ENCODE measurements around the gene COL1A1.

COL1A1 gene

DNA sequence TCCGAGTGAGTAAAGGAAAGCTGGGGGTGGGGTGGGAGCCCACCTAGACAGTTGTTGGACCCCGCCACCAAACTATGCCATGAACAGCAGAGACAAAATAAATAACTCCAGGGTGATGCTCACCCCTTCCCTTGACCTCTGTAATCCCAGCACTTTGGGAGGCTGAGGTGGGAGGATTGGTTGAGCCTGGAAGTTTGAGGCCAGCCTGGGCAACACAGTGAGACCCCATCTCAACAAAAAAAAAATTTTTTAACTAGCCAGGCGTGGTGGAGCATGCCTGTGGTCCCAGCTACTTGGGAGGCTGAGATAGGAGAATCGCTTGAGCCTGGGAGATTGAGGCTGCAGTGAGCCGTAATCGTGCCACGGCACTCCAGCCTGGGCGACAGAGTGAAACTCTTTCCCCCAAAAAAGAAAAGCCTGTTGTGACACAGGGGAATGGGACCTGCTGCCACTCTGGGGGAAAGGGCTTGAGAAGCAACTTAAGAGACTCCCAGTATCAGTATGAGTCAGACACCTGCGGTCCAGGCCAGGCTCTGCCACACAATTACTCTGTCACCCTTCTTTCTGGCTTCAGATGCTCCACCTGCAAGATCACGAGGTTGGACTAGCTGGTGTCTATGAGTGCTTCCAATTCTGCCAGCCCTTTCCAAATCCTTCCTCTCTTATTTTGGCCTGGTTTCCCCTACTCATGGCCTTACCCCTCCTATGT lies 30.6 kb downstream of the COL1A1 start:
- no peak for DNase-seq

DNA sequence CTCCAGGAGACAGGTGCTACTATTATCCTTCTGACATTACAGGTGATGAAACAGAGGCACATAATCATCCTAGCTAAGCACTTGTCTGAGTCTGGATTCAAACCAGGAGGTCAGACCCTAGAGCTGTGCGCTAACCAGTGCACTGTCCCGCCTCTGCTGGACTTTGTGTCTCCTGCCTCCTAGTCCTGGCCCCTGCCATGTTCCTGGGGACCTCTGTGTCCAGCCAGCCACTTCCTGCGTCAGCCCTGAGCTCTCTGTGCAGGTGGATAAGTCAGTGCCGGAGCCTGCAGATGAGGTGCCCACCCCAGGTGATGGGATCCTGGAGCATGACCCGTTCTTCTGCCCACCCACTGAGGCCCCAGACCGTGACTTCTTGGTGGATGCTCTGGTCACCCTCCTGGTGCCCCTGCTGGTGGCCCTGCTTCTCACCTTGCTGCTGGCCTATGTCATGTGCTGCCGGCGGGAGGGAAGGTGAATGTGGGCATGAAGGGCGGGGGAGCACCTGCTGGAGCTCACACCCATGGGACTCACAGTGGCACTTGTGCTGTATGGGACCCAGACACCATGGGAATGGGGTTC lies 31.5 kb downstream of the COL1A1 start:
- no peak for DNase-seq

DNA sequence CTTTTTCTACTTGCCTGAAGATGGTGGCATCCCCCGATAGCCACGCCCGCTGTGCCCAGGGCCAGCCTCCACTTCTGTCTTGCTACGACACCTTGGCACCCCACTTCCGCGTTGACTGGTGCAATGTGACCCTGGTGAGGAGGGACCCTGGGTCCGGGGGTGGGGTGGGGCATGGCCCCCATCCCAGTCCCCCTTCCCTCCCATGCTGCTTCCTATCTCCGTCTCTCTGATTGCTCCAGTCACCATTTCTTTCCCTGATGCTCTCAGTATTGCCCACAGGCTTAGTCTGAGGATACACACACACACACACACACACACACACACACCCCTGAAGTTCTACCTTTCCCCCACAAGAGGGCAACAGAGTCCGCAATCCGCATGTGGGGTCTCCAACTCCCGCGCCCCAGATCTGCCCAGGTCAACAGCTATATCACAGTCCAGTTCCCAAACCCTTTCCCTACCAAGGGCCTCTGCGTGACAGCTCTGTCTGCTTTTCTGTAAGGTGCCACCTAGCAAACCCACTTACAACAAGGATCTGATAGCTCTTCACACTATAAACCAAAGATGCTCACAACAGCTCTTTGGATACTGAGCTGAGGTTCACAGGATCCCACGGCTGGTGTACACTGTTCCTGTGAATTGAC lies 32.2 kb downstream of the COL1A1 start:
- DNase-seq: no peak

DNA sequence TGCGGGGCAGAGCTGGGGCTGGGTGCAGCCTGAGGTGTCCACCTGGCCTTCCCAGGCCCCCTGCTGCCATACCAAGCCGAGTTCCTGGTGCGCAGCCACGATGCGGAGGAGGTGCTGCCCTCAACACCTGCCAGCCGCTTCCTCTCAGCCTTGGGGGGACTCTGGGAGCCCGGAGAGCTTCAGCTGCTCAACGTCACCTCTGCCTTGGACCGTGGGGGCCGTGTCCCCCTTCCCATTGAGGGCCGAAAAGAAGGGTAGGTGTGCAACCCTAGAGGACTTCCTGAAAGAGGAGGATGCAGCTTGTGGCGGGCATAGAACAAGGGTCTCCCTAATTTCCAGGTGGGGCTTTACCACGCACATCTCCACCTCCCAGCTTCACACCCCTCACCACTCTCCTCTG lies 33.1 kb downstream of the COL1A1 start:
- no peak for DNase-seq

DNA sequence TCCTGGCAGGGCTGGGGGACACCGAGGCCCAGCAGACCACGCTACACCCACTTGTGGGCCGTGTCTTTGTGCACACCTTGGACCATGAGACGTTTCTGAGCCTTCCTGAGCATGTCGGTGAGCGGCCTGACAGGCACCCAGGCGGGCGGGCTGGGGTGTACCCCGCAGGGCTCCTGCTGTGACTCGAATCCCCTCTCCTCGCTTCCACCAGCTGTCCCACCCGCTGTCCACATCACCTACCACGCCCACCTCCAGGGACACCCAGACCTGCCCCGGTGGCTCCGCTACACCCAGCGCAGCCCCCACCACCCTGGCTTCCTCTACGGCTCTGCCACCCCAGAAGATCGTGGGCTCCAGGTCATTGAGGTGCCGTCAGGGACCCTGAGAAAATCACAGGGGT lies 34.1 kb downstream of the COL1A1 start:
- no peak for DNase-seq

DNA sequence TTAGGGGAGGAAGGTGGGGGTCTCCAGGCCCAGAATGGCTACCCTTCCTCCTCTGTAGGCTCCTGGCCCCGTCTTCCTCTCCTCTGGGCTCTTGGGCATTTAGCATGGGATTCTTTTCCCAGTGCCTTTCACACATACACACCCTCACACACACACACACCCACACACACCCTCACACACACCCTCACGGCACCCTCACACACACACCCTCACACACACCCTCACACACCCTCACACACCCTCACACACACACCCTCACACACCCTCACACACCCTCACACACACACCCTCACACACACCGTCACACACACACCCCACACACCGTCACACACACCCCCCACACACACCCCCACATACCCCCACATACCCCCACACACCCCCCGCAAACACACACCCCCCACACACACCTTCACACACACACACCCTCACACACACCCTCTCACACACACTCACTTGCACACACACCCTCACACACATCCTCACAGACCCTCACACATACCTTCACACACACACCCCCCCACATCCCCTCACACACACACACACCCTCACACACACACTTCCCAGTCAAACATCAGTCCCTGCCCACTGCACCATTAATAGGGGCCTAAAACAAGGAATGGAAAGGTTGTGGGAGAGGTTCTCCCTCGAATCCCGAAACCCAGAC lies 34.8 kb downstream of the COL1A1 start:
- no peak for DNase-seq

DNA sequence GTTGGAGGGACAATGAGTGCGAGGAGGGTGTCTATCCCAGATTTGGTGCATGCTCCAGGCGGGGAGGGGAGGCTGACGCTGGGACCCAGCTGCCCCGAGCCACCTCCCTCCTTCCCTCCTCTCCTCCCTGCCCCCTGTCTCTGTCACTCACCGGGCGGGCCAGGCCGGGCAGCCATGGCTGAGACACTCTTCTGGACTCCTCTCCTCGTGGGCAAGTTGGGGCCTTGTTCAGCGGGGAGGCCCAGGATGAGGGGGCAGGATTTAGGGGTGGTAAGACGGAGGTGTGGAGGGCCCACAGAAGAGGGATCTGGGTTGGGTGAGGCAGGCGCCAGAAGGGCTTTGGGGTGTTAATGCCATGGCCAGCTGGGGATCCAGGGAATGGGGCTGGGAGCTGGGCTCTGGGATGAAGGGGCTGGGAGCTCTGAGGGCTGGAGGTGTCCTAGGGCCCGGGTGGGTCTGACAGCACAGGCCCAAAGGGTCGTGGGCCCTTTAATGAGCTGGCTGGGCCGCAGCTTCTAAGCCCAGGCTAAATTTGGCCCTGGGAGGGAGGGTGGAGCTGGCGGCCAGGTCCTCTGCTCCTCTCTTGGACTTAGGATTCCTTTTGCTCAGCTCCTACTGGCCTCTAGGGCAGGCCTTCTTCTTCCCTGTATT lies 35.4 kb downstream of the COL1A1 start, which contains the start of gene SGCA:
TSS of gene SGCA (plus strand) at position 139 of the 651 bp plus-strand sequence. CDS start at position 175, 36 bp downstream.
- no peak for DNase-seq

DNA sequence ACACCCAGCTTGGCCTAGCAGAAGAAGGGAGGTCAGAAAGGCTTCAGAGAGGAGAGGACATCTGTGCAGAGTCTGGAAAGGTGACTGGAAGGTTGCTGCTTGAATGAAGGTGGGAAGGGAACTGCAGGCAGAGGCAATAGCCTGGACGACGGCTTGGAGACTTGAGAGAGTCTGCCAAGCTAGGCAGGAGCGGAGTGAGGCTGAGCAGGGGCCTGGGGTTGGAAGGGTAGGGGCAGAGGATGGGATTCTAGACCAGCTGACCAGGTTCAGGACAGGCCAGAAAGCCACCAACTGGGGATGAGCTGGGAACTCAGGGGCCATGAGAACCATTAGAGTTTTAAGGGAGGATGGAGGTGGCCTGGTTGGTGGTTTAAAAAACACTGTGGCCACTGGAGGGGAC lies 36.0 kb downstream of the COL1A1 start:
- DNase-seq: no peak

DNA sequence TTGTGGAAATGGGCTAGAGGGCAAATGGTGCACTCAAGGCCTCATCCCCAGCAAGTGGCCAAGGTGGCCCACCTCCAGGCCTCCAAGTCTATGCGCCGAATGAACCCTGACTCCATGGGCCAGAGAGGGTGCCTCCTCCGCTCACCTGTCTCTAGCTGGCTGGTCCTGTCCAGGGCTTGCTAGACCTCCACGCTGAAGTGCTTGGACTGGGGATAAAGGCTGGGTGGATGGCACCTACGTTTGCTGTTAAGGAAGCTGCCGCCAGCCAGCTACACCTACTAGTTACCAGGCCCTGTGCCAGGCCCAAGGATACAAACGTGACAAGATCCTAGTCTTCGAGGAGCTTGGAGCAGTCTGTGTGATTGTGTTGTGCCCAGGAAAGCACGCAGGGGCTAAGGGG lies 36.4 kb downstream of the COL1A1 start:
- no peak for DNase-seq

DNA sequence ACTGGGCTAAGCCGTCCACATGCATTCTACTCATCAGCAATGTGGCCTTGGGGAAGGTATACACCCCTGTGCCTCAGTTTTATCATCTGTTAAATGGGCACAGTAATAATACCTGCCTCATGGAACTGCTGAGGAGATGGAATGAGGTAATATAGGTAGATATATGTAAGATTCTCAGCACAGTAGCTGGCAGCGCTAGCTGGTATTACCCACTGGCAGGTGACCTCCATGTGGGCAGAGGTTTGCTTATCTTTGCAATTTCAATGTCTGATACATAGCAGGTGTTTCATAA lies 36.8 kb downstream of the COL1A1 start:
- no peak for DNase-seq

DNA sequence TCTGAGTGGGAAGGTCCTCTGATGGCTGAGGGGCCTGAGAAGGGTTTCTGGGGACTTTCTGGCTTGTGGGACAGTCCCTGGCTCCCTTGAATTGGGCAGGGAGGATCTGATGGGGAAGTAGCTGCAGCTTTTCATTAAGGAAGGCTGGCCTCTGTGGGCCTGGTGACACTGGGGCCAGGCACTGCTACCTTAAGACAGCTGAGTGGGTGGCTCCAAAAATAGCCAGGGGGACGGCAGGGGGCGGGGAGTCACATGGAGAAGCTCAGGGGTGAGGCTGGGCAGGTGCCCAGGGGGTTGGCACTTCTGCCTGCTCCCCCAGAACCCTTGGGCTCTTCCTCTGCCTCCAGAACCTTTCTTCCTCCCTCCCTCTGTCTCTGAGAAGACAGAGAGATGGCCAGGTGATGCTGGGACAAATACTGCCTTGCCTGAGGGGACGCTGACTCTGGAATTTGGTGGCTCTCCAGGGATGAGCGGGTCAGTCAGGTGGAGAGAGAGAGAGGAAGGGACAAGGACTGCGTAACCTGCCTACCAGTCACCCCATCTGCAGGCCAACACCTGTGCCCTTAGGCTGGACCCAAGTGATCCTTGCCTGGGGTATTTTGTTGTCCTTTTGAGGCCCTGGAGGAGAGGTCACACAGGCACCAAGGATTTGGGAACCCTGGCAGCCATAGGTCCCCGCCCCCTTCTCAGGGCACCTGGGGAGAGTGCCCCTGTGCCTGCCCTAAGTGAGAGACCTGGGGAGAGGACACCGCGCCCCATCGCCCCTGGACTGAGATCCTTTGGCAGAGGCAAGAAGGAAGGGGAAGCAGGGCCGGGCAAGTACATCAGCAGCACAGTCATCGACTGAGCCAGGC lies 37.4 kb downstream of the COL1A1 start:
- no peak for DNase-seq

DNA sequence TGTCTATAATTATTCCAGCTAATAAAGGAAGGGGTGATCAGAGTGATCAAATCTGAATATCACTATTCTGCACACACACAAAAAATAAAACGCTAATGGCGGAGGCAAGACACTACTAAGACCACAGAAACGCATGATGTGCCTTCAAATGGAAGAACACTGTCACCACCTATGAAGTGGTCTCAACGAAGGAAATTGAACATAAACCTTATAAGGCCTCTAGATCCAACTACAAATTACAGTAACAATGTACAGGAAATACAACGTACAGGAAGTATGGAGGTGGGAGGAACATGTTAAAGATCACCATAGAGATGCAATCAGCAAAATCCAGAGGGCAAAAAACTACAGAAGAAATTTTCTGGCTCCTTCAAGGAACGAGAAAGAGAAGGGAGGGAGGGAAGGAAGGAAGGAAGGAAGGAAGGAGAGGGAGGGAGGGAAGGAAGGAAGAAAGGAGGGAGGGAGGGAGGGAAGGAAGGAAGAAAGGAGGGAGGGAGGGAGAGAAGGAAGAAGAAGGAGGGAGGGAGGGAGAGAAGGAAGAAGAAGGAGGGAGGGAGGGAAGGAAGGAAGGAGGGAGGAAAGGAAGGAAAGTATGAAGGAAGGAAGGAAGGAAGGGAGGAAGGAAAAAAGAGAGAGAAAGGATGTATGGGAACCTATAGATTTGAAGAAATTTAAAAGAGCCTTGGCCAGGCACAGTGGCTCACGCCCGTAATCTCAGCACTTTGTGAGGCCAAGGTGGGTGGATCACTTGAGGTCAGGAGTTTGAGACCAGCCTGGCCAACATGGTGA lies 38.8 kb downstream of the COL1A1 start:
- no peak for DNase-seq

DNA sequence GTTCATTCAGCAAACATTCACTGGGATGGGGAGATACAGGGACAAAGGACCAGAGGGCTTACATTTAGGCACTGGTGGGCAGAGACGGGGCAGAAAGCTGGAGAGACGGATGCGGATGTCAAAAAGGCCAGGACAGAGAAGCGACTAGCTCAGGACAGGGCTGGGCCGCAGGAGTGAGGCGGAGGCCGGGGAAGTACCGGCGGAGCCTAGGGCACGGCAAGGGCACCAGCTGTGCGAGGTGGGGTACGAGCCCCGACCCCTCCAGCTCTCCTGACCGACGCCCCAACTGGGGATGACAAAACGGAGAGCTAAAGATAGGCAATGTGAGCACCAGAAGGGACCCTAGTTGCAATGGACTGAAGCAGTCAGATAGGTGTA lies 39.5 kb downstream of the COL1A1 start:
- no peak for DNase-seq

DNA sequence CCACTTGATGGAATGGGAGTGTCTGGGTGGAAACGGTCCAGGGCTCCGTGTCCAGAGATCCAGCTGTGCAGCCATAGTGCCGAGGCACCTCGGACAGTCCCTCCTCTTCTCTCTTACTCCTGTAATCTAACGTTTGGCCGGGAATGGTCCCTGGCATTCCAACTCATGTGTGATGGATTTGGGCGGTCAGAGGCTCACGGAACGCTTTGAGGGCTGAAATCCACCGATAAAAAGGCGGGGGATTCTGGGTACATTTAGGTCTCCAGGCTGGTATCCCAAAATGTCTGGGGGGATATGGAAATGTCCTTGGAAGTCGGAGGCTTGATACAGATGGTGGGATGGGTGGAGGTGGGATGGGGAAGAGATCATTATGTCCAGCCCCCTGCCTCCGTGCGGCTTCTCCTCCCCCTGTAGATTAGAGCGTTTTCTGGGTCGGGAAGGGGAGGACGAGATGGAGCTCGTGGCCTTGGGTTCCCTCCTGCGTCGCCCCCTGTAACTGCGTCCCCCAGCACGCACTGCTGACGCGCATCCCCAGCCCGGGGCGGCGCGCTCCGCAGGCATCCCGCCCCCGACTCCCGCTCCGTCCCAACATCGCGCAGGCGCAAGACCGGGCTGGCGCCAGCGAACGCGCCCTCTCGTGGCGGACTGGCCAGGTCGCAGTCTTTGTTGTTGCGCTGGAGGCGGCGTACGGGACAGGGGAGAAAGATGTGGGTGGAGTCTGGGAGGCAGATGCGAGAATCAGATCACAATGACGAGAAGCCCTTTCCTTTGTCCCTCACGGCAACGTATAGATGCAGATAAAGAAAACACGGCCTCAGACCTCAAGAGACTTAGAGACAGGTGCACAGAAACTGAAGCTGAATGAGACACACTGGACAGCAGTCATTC lies 40.2 kb downstream of the COL1A1 start:
- DNase-seq: peak; percentile 85

DNA sequence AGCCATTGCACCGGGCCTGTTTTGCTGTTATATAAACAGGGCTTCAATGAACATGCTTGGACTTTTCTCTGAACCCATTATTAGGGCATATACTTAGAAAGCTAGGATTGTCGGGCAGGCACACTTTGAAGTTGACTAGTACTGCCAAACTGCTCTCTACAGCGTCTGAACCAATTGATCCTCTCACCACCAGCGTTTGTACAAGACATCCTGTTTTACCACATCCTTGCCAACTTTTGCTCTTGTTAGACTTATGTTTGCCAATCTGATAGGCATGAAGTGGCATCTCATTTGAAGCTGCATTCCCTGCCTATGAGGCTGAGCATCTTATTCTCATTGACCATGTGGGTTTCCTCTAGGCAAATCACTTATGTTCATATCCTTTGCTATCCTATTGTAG lies 43.5 kb downstream of the COL1A1 start:
- DNase-seq: no peak

DNA sequence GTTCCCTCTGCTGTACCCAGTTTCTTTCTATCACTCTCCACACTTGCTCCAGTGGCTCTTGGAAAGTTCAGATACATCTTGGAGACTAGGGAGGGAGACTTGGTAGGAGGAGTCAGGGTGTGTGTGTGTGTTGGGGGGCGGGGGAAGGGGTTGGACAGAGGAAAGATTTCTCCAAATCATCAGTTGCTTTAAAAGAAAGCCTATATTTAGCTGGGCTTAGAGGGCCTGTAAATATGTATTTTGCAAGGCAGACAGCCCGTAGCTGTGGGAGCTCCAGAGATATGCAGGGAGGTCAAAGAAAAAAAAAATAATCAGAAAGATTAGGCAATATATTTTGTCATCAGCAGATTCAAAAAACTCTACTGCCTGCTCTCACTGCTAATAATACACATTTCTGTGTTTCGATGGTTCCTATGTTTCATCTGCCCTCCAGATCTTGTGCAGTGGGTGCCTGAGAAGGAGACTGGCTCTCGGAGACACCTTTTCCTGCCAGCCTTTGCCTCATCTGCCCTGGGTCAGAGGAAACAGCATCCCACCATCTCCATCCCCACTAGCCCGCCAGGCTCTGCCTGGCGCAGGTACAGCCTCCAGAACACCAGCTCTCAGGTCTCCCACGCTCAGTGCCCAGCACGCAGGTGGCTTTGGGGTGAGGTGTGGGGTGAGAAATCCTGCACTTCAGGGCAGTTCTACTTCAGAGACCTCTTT lies 46.2 kb downstream of the COL1A1 start:
- no peak for DNase-seq

DNA sequence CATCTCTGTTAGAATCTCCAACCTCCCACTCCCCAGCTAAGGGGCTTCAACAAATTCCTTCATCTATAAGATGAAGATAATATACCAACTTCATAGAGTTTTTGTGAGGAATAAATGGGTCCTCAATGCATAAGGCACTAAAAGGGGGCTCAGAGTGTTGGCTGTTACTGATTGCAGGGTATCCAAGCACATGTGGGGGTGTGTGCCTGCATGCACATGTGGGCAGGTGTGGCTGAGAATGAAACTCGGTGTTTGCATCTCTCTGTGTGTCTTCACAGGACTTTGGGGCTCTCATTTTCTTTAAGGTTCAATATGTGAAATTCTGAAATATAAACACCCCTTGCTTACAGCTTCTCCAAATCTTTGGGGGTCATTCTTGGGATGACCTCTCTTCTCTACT lies 46.8 kb downstream of the COL1A1 start:
- DNase-seq: no peak

DNA sequence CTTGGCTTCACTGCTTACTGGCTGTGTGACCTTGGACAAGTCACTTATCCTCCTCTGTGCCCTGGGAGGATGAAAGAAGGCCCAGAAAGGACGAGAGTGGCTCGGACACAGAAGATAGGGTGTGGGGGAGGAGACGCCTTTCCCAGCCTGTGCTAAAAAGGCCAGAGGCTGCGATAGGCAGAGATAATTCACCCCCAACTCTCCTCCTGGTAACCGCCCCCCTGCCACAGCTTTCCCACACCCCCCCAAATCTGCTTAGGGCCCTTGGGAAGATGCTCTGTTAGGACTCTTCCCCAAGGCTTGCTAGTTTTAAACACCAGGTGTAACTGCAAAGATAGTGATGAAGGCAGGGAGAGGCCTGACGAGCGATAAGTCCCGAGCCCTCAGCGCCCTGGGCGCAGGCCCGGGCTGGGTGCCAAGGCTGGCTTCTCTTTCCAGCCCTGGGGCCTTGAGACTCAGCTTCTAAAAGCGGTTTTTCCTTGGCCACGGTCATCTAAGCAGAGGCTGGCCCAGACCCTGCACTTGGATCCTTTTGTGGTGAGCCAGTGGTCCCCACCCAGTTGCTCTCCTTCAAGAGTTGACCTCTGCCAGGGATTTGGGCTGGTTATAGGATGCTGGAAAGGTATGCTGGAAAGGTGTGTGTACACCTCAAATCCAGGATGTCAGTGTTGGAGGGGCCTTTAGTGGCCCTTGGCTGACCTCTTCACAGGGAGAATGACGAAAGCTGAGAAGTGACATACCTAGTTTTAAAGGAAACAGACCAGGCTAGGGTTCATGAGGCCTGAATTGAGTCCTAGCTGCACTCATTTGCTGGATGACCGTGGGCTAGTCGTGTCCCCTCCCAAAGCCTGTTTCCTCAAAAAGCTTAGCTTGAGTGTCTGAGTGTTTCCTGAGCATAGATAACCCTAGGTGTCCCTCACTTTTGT lies 47.5 kb downstream of the COL1A1 start:
- no peak for DNase-seq

DNA sequence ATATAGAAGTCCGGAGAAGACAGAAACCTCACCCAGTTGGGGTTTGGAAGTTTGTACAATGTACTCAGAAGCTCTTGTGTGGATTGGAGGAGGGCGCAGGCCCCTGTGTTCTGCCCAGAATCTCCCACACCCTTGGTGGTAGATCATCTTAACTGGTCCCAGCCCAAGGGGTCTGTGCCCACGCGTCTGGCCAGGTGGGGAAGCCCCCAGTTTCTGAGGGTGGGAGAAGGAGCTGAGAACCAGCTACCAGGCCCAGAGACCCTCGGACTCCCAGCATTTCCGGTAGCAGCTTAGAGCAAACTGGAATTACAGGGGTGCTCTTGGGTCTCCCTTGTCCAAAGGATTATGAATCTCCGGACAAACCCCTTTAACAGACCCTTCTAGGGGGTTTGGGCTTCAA lies 48.7 kb downstream of the COL1A1 start:
- no peak for DNase-seq

All from SHP77 treated with DMSO at 0.1 percent for 48 hours (cell line).